K562 (cell line): Measurements from ENCODE around the gene JMY. TPM values are rescaled to one million over a fixed set of nuclear protein-coding genes. Genes with fewer than 3 reads are reported as not detected.

Source experiments
- ATAC-seq: fragments of 200-7000 bp; cut with Tn5 transposase; 3 replicates; pipeline ENCODE4 v1.9.1; 2020; ENCODE audit warnings: moderate library complexity
- BruUV-seq: library from RNA; stranded (reverse); fragments of 400-500 nt; replicated peaks from 2 replicates; lab custom pipeline; 2021; lab: Mats Ljungman, UMichigan
- CTCF ChIA-PET: fragments of 300-600 bp; formaldehyde crosslinking; extraction: SDS; loops from one replicate; lab custom pipeline; 2021; ENCODE audit warnings: low intra/inter-chr PET ratio; lab: Yijun Ruan, JAX
- POLR2A ChIA-PET: fragments of 300-600, 350-650 bp; sonication (Branson Sonifier 250); formaldehyde crosslinking; extraction: SDS; loops from one replicate; lab custom pipeline; 2021; ENCODE audit warnings: antibody characterized with exemption, inconsistent platforms; lab: Yijun Ruan, JAX
- DNase-seq, 4 experiments: peaks; one replicate each; pipeline versions ENCODE4 v3.0.0 to v3.0.0-alpha.2; 2011 to 2018; ENCODE audit warnings: low spot score in 3 of 4, mixed read lengths in 3 of 4; ENCODE audit errors: extremely low read depth in 1 of 4
- FAIRE-seq: peaks from 2 replicates; lab custom pipeline; 2011; peaks lifted over from hg19 to GRCh38; lab: Jason Lieb, UNC
- H2AFZ ChIP-seq: 2 replicates; pipeline ENCODE4 v1.6.0; 2011; ENCODE audit warnings: low read depth, low read length, control low read depth, inconsistent platforms
- H3K27ac ChIP-seq: fragments of 200-600 bp; 3 replicates; pipeline ENCODE4 v1.8.0; 2011; ENCODE audit warnings: low read depth, mild to moderate bottlenecking, control low read depth, inconsistent platforms, low read length, moderate library complexity, mixed read lengths; ENCODE audit errors: extremely low read depth
- H3K27me3 ChIP-seq, 2 experiments: fragments of 300-600 bp in 1 of 2; 2 replicates in 1 of 2; 3 replicates in 1 of 2; pipeline versions ENCODE4 v1.6.0 to v1.8.0; 2011; ENCODE audit warnings: inconsistent platforms in 2 of 2, low read length in 2 of 2, mild to moderate bottlenecking in 1 of 2, mixed read lengths in 1 of 2, moderate library complexity in 1 of 2; ENCODE audit not compliant: control insufficient read depth in 2 of 2, insufficient read depth in 2 of 2
- H3K36me3 ChIP-seq: fragments of 300-600 bp; 3 replicates; pipeline ENCODE4 v1.8.0; 2011; ENCODE audit warnings: mild to moderate bottlenecking, low read length, inconsistent platforms; ENCODE audit not compliant: control insufficient read depth, insufficient read depth
- H3K4me1 ChIP-seq, 2 experiments: fragments of 200-600 bp in 1 of 2; replicated peaks in 1 of 2; 2 replicates in 1 of 2; 3 replicates in 1 of 2; pipeline versions ENCODE4 v1.5.1 to v1.8.0; 2011; ENCODE audit warnings: inconsistent platforms in 2 of 2, low read length in 2 of 2, mild to moderate bottlenecking in 1 of 2, mixed read lengths in 1 of 2, moderate library complexity in 1 of 2; ENCODE audit not compliant: control insufficient read depth in 2 of 2, insufficient read depth in 2 of 2
- H3K4me2 ChIP-seq: 2 replicates; pipeline ENCODE4 v1.6.1; 2011; ENCODE audit warnings: low read length, control low read depth, inconsistent platforms, mixed read lengths; ENCODE audit not compliant: insufficient read depth
- H3K4me3 ChIP-seq: fragments of 200-600 bp; sonication (generic), shearing (Covaris generic); 2 replicates; pipeline ENCODE4 v1.5.1; 2016; ENCODE audit warnings: control low read depth, inconsistent platforms
- H3K79me2 ChIP-seq: fragments of 200-600 bp; 3 replicates; pipeline ENCODE4 v1.8.0; 2011; ENCODE audit warnings: low read length, inconsistent platforms; ENCODE audit not compliant: control insufficient read depth, insufficient read depth
- H3K9ac ChIP-seq, 2 experiments: 2 replicates each; pipeline versions ENCODE4 v1.6.0 to v1.6.1; 2011; ENCODE audit warnings: low read depth in 2 of 2, low read length in 2 of 2, control low read depth in 1 of 2, inconsistent platforms in 1 of 2, mild to moderate bottlenecking in 1 of 2, mixed read lengths in 1 of 2; ENCODE audit not compliant: insufficient read depth in 1 of 2
- H3K9me1 ChIP-seq: one replicate; pipeline ENCODE4 v1.6.0; 2011; ENCODE audit warnings: inconsistent platforms, mild to moderate bottlenecking, low read length, moderate library complexity; ENCODE audit not compliant: control insufficient read depth, insufficient read depth
- H3K9me3 ChIP-seq: replicated peaks from 2 replicates; pipeline ENCODE4 v1.5.1; 2011; ENCODE audit warnings: low read depth, low read length, inconsistent platforms; ENCODE audit not compliant: control insufficient read depth, insufficient read depth
- H4K20me1 ChIP-seq: replicated peaks from 2 replicates; pipeline ENCODE4 v1.6.1; 2011; ENCODE audit warnings: low read length, inconsistent platforms, mixed read lengths; ENCODE audit not compliant: control insufficient read depth, insufficient read depth
- CC2D1A ChIP-seq: fragments of 450-650 bp; IDR thresholded peaks from 2 replicates; pipeline ENCODE4 v1.6.1; 2017; ENCODE audit warnings: mild to moderate bottlenecking
- CREBBP ChIP-seq: IDR thresholded peaks from one replicate; pipeline ENCODE4 v1.6.1; 2012; ENCODE audit warnings: low read depth, mild to moderate bottlenecking, control low read depth, inconsistent platforms, low read length
- ERF ChIP-seq: fragments of 450-650 bp; formaldehyde crosslinking; IDR thresholded peaks from 2 replicates; pipeline ENCODE4 v1.4.0; 2020; ENCODE audit warnings: mild to moderate bottlenecking, mixed read lengths
- FOS ChIP-seq: IDR thresholded peaks from 3 replicates; pipeline ENCODE4 v1.6.1; 2011; ENCODE audit not compliant: insufficient read length; ENCODE audit errors: extremely low read depth
- GABPA ChIP-seq: fragments of 200-800 bp; sonication (Bioruptor generic); conservative IDR thresholded peaks from 2 replicates; pipeline ENCODE4 v1.6.1; 2016; ENCODE audit warnings: low read depth, missing genetic modification characterization, missing compliant biosample characterization
- GATA2 ChIP-seq: sonication (generic); formaldehyde crosslinking; IDR thresholded peaks from 2 replicates; pipeline ENCODE4 v1.4.0; 2020; ENCODE audit warnings: mild to moderate bottlenecking, missing genetic modification reagents
- LEF1 ChIP-seq: fragments of 450-650 bp; IDR thresholded peaks from 2 replicates; pipeline ENCODE4 v1.6.1; 2016; ENCODE audit warnings: mild to moderate bottlenecking
- MAFF ChIP-seq: IDR thresholded peaks from 2 replicates; pipeline ENCODE4 v1.6.1; 2012; ENCODE audit warnings: low read length, improper control_type of control experiment
- NR2F6 ChIP-seq: fragments of 450-650 bp; formaldehyde crosslinking; IDR thresholded peaks from 2 replicates; pipeline ENCODE4 v1.4.0; 2020; ENCODE audit warnings: mild to moderate bottlenecking
- RCOR1 ChIP-seq, 2 experiments: IDR thresholded peaks; 2 replicates each; pipeline ENCODE4 v1.6.1; 2012; ENCODE audit warnings: low read depth in 2 of 2, low read length in 2 of 2, borderline replicate concordance in 1 of 2, improper control_type of control experiment in 1 of 2
- SMARCB1 ChIP-seq: IDR thresholded peaks from 2 replicates; pipeline ENCODE4 v1.6.1; 2011; ENCODE audit warnings: improper control_type of control experiment, low read depth; ENCODE audit not compliant: insufficient read length
- TAF9B ChIP-seq: fragments of 450-650 bp; IDR thresholded peaks from 2 replicates; pipeline ENCODE4 v1.6.1; 2018; ENCODE audit warnings: mild to moderate bottlenecking; ENCODE audit not compliant: partially characterized antibody
- TSC22D4 ChIP-seq: fragments of 450-650 bp; IDR thresholded peaks from 2 replicates; pipeline ENCODE4 v1.6.1; 2016; ENCODE audit warnings: missing genetic modification characterization, missing biosample characterization, control low read depth
- ZNF224 ChIP-seq: sonication (generic); formaldehyde crosslinking; IDR thresholded peaks from 2 replicates; pipeline ENCODE4 v1.8.0; 2022; ENCODE audit warnings: mild to moderate bottlenecking, missing genetic modification reagents
- ZNF79 ChIP-seq: fragments of 250-450 bp; sonication (Bioruptor Pico); IDR thresholded peaks from 2 replicates; pipeline ENCODE4 v1.4.0; 2020; ENCODE audit warnings: low read depth, mild to moderate bottlenecking, moderate library complexity
- whole genome bisulfite sequencing: fragments of 100-300 bp; shearing (Covaris generic); methylation state at CpG from one replicate; pipeline ENCODE4 v1.1.6; 2016; ENCODE audit warnings: low coverage, mixed read lengths; ENCODE audit not compliant: insufficient coverage; ENCODE audit errors: missing lambda C conversion rate; 5-methylcytosine and 5-hydroxymethylcytosine counted together
- in situ Hi-C: fragments of 300-500 bp; cut with MboI; formaldehyde crosslinking; loops from 4 replicates; pipeline ENCODE4 v1.15.0; 2018; ENCODE audit warnings: inconsistent platforms, mixed read lengths
- intact Hi-C: fragments of 100-400 bp; cut with micrococcal nuclease; formaldehyde crosslinking; loops from 2 replicates; pipeline ENCODE4 v1.14.2; 2022
- polyA plus RNA-seq, 8 experiments: library from polyadenylated mRNA; depleted of rRNA in 4 of 8; stranded (reverse) in 5 of 8; unstranded in 3 of 8; fragments of >200 nt; fragmentation: Nextera tagmentation in 2 of 8; fragmentation: Illumina TruSeq in 1 of 8; extraction: Ambion mirVana in 2 of 8; extraction: Trizol in 1 of 8; gene quantifications; 2 replicates each; pipeline versions ENCODE4 v1.2.1 to v1.2.3, GENCODE V29; 2011 to 2014; ENCODE audit warnings: inconsistent platforms in 1 of 8, missing spikeins in 1 of 8
- total RNA-seq, 7 experiments: library from RNA; depleted of rRNA in 6 of 7; stranded (reverse); fragments of >200 nt in 6 of 7; fragmentation: Illumina TruSeq in 2 of 7; extraction: Trizol in 2 of 7; gene quantifications; 2 replicates each; pipeline versions ENCODE4 v1.2.1 to v1.2.3, GENCODE V29; 2011 to 2021; ENCODE audit warnings: low replicate concordance in 1 of 7
- TF ChIP-seq, protein P1 (sequence below): fragments of 450-650 bp; IDR thresholded peaks from 2 replicates; pipeline ENCODE4 v1.6.1; 2017; ENCODE audit warnings: antibody characterized with exemption, mild to moderate bottlenecking
- TF ChIP-seq, protein P2 (sequence below), 3 experiments: fragments of 200-800 bp in 1 of 3; fragments of 250-450 bp in 1 of 3; fragments of 450-650 bp in 1 of 3; sonication (Bioruptor Pico) in 1 of 3; sonication (Bioruptor generic) in 1 of 3; formaldehyde crosslinking in 1 of 3; IDR thresholded peaks; 2 replicates each; pipeline versions ENCODE4 v1.6.1 to v1.8.0; 2016 to 2022; ENCODE audit warnings: mild to moderate bottlenecking in 2 of 3, missing genetic modification characterization in 2 of 3, missing compliant biosample characterization in 1 of 3, moderate library complexity in 1 of 3

JMY gene
- total and polyA plus RNA-seq, 9 of the 15 experiments (the other 6 are each of a cell fraction or from before 2014, with no cell fraction given): 1.1 to 5.5 (median 3.7) TPM

DNA sequence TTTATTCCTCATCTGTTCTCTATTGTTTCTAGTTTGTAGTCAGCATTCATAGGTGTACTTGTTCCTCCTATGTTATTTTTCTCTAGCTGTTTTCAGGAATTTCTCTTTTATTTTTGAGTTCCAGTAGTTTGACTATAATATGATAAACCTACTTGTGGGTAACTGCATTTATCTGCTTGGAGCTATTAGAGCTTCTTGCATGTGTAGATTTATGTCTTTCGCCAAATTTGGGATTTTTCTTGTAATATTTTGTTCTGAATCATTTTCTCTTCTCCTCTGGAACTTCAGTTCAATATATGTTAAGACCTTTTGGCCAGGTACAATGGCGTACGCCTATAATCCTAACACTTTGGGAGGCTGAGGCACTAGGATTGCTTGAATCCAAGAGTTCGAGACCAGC, 37.4 kb downstream of the JMY start:
- CTCF ChIA-PET: no interaction called here
- no peaks in the 10 kb centered on the region for H3K36me3 ChIP-seq
- H3K79me2 ChIP-seq: no peaks in the 10 kb centered on the region; the same call in 2 of the 3 replicates
- no peak for FAIRE-seq
- no peak overlapping the region for H2AFZ ChIP-seq
- 80% methylated on average over 4 of the region's 4 CpGs for WGBS
- H3K9ac ChIP-seq: no peak overlapping the region
- no TSS peak for BruUV-seq
- intact Hi-C loops: no loop called here
- no peaks in the 10 kb centered on the region for H3K9me1 ChIP-seq
- H4K20me1 ChIP-seq: no peaks in the 10 kb centered on the region
- no peak overlapping the region for H3K4me2 ChIP-seq
- no peak overlapping the region for H3K4me3 ChIP-seq
- ATAC-seq: no peak
- in situ Hi-C loops: no loop called here
- H3K27me3 ChIP-seq: no peaks in the 10 kb centered on the region
- TF ChIP-seq NR2F6 (CRISPR knock-in tag) (no peak), FOS (no peak), GABPA (no peak), MAFF (no peak), LEF1 (no peak), RCOR1 (IDR thresholded peaks at IDR 0.05; ENCODE audit: borderline replicate concordance in 1 of 2, low read depth in 2 of 2, low read length in 2 of 2) (no peak), CREBBP (no peak), CC2D1A (no peak), TAF9B (no peak), ZNF79 (CRISPR knock-in tag) (no peak), ZNF224 (CRISPR knock-in tag) (no peak), GATA2 (CRISPR knock-in tag) (no peak), SMARCB1 (no peak), TSC22D4 (no peak), ERF (CRISPR knock-in tag) (no peak)
- TF ChIP-seq, protein P1, sequence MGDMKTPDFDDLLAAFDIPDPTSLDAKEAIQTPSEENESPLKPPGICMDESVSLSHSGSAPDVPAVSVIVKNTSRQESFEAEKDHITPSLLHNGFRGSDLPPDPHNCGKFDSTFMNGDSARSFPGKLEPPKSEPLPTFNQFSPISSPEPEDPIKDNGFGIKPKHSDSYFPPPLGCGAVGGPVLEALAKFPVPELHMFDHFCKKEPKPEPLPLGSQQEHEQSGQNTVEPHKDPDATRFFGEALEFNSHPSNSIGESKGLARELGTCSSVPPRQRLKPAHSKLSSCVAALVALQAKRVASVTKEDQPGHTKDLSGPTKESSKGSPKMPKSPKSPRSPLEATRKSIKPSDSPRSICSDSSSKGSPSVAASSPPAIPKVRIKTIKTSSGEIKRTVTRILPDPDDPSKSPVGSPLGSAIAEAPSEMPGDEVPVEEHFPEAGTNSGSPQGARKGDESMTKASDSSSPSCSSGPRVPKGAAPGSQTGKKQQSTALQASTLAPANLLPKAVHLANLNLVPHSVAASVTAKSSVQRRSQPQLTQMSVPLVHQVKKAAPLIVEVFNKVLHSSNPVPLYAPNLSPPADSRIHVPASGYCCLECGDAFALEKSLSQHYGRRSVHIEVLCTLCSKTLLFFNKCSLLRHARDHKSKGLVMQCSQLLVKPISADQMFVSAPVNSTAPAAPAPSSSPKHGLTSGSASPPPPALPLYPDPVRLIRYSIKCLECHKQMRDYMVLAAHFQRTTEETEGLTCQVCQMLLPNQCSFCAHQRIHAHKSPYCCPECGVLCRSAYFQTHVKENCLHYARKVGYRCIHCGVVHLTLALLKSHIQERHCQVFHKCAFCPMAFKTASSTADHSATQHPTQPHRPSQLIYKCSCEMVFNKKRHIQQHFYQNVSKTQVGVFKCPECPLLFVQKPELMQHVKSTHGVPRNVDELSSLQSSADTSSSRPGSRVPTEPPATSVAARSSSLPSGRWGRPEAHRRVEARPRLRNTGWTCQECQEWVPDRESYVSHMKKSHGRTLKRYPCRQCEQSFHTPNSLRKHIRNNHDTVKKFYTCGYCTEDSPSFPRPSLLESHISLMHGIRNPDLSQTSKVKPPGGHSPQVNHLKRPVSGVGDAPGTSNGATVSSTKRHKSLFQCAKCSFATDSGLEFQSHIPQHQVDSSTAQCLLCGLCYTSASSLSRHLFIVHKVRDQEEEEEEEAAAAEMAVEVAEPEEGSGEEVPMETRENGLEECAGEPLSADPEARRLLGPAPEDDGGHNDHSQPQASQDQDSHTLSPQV: no peak
- TF ChIP-seq, protein P2, sequence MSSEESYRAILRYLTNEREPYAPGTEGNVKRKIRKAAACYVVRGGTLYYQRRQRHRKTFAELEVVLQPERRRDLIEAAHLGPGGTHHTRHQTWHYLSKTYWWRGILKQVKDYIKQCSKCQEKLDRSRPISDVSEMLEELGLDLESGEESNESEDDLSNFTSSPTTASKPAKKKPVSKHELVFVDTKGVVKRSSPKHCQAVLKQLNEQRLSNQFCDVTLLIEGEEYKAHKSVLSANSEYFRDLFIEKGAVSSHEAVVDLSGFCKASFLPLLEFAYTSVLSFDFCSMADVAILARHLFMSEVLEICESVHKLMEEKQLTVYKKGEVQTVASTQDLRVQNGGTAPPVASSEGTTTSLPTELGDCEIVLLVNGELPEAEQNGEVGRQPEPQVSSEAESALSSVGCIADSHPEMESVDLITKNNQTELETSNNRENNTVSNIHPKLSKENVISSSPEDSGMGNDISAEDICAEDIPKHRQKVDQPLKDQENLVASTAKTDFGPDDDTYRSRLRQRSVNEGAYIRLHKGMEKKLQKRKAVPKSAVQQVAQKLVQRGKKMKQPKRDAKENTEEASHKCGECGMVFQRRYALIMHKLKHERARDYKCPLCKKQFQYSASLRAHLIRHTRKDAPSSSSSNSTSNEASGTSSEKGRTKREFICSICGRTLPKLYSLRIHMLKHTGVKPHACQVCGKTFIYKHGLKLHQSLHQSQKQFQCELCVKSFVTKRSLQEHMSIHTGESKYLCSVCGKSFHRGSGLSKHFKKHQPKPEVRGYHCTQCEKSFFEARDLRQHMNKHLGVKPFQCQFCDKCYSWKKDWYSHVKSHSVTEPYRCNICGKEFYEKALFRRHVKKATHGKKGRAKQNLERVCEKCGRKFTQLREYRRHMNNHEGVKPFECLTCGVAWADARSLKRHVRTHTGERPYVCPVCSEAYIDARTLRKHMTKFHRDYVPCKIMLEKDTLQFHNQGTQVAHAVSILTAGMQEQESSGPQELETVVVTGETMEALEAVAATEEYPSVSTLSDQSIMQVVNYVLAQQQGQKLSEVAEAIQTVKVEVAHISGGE (CRISPR knock-in tag; IDR thresholded peaks at IDR 0.05): no peak
- TF ChIP-seq, all 486 proteins: peak for 0
- Histone ChIP-seq H3K4me1 (no peaks in the 10 kb centered on the region), H3K9me3 (no peaks in the 10 kb centered on the region), H3K27ac (no peak overlapping the region)
- POLR2A ChIA-PET: no interaction called here
- DNase-seq: no peak
